NCI-H1930 (cell line): ENCODE measurements around the gene COMT.
"Not testable (repeated sequence)": the region's sequence is repeated elsewhere in the genome, so short reads cannot be mapped to it uniquely, and the experiment has no call there.

ENCODE experiments used
- DNase-seq, 2 experiments: peaks; one replicate each; lab custom pipeline; 2025; lab: John Stamatoyannopoulos, UW

The COMT gene

DNA sequence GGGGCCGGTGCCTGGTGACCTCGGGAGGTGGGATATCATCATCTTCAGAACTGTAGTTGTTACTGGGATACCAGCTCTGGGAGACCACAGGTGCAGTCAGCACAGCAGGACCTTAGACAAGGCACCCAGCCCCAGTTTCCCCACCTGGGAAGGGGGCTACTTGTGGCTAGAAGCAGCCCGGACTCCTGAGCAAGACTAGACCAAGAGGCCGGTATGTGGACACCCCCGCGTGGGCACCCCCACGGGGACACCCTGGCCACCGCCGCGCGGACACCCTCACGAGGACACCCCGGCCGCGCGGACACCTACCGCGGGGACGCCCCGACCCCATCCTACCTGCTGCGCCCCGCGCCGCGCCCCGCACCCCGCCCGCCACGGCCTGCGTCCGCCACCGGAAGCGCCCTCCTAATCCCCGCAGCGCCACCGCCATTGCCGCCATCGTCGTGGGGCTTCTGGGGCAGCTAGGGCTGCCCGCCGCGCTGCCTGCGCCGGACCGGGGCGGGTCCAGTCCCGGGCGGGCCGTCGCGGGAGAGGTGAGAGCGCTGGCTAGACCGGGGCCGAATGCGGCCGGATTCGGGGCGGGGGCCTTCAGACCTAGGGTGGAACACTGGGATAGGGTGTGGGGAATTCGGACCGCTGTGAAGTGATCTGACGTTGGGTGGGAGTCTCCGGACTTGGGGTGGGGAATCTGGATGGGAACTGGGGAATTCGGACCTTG lies at the start of gene COMT, which contains the start of gene TXNRD2:
Gene COMT (plus strand): TSS at position 408 of the 718 bp plus-strand sequence. CDS start 20,755 bp downstream, outside the sequence.
Gene TXNRD2 (minus strand): TSS at position 454 of the 718 bp plus-strand sequence. CDS start 15 bp downstream, at position 439.
- peak; percentile 16 to 53 for DNase-seq

DNA sequence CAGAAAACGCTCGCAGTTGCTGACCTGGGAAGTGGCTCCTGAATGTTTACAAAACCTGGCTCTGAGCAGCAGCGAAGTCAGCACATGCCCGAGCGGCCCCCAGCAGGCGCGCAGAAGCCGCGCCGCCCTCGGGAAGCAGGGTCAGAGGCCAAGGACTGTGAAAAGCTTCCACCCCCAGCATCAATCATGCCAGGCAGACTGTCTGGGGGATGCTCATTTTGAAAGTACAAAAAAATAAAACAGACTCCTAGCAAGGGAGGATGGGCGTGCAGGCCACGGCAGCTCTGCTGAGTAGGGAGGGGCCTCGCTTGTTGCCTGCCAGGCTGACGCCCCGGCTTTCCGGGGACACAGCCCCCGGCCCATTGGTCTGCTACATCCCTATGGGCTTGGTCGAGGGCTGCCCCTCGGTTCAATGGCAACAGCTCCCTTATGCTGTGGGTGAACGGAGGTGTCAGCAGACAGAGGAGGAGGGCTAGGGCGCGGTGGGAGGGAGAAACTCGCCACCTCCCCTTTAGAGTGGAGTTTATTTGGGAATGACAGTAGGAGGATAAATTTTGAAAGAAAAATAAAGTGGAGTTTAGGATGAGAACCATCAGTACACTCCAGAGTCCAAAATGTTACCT lies 49.2 kb upstream of the COMT start:
- DNase-seq = no peak

DNA sequence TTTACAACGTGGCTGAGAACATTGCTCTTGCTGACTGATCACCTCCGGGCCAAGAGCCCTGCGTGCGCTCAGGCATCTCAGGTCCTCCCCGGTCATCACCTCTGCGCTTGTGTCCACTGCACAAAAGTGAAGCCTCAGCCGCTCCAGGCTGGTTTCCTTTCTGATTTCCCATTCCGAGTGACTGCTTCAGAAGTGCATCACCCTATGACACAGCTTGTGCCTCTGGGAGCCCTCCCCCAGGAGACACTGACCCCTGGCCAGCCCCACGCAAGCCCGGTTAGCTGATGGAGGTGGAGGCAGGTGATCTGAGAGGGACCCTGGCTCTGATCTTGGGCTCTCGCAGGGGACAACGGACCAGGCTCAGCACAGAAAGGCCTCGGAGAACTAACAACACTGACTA lies 48.6 kb upstream of the COMT start:
- no peak for DNase-seq

DNA sequence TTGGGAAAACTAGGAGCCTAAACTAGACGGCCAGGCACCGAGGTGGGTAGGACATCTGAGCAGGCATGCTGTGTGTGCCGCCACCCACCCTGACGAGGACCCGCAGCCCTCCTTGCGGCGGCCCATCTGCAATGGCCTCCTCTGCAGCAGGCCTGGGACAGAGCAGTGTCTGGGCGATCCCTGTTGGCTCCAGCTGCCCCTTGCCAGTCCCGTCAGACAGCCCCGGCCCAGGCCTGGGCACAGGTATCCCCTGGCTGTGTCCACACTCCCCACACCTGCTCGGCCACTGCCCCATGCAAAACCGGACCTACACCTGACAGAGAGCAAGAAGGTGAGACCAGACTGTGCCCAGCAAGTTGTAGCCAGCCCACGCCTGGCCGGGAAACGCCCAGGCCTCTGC lies 48.2 kb upstream of the COMT start:
- DNase-seq = no peak

DNA sequence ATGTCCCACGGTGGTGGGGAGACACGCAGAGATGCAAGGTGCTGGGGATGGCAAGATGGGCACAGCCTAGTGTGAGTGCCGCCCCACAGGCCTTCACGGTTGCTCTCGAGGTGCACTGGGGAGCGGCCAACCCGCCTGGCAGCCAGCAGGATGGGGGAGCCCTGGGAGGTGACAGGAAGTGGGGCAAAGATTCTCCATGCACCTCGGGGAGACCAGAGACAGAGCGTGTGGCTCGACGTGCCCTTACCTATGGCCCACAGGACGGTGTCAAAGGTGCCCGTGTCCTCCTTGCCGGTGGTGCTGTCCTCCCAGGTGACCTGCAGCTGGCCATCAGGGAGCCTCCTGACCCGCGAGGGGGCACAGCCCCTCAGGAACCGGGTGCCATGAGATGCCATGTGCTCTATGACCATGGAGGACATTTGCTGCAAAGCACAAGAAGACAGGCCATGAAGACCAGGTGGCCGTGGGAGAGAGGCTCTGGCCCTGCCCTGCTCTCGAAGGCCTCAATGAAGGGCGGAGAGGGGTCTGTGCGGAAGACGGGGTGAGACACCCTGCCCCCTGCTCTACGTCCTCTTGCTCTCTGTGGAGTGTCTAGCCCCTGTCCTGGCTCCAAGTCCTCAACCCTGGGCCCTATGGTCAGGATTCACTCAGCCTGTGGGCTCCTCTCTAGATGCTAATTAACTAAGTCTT lies 46.3 kb upstream of the COMT start:
- DNase-seq = no peak

DNA sequence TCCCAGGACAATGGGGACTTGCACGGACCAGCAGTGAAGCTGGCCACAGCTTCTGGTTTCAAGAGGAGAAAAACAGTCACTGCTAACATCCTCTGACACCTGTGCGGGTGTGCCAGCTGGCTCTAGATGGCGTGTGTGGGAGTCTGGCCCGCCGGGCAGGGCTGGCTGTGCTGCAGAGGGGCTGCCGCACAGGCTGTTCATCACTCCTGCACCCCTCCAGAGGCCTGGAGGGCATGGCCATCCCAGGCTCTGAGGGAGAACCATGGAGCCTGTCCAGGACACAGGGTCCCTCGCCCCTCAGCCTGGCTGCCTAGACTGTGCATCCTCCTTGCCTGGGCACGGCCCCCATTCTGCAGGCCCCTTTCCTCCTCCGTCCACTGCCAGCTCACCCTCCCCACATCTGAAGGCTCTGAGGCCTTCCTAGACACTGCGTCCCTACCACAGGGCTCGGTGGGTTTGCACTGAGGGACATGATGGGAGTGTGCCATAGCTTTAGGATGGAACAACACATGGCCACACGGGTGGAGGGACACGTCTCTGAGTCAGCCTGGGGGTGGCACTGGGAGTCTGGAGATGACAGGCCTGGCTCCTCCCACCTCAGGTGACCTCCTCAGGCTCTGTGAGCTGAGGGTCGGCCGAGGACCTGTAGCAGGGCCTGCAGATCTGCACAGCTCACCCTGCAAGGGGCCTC lies 44.8 kb upstream of the COMT start:
- DNase-seq = no peak

DNA sequence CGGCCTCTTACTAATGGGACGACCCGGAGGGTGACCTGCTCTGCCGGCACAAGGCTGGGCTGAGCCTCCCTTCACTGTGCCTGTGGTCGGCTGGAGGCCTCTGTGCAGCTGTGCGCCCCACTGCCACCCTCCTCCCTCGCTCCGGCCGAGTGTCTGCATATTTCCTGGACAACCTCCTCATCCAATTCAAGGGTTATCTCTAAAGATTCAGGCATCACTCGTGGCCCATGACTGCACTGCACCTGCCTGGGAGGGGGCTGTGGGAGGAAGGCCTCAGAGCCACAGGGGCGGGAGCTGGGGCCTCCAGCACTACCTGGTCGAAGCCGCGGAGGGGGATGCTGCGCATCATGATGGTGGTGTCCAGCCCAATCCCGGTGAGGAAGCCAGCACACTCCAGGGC lies 43.8 kb upstream of the COMT start:
- no peak for DNase-seq

DNA sequence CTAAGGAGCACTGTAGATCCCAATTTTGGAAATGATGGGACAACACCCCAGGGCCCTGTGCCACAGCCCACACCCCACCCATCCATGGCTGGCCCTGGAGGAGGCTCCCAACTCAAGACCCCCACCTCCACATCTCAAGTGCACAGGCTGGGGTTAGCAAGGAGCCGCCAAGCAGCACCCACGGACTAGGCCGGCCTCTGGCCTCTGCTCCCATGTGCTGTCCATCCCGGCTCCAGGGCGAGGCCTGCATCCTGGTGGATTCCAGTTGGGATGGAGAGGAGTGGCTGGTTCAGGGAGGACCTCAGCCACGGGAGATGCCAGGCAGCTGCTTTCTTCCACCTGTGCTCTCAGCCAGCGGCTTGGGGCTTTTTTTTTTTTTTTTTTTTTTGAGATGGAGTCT lies 43.4 kb upstream of the COMT start:
- DNase-seq = no peak

DNA sequence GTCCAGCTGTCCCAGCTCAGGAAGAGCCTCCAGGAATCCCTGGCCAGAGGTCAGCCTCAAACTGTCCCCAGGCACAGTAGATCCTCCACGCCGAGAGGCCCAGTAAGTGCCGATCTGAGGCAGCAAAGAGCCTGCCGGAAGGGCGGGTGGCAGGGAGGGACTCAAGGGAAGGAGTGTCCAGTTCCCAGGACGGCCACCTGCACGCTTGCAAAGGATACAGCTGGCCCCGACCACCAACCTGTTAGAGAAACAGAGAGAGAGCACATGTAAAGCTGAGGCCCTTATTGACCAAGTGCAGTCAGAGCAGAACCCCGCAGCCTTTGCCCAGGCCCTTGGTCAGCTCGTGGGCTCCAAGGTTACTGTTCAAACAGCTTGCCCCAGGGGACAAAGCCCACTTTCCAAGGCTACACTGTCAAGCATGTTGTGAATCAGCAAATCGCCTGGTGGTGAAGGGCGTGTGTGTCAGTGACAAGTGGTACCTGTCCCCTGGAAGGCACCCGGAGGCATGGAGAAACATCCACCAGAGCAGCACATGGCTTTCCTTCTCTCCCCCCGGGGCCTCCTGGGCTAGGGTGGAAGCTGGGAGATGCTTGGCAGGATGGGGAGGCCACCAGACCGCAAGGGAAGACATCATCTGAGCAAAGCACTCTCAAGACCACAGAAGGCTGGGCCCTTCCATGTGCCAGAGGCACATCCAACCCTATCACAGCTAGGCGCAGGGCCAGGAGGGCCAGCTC lies 42.6 kb upstream of the COMT start:
- DNase-seq = no peak

DNA sequence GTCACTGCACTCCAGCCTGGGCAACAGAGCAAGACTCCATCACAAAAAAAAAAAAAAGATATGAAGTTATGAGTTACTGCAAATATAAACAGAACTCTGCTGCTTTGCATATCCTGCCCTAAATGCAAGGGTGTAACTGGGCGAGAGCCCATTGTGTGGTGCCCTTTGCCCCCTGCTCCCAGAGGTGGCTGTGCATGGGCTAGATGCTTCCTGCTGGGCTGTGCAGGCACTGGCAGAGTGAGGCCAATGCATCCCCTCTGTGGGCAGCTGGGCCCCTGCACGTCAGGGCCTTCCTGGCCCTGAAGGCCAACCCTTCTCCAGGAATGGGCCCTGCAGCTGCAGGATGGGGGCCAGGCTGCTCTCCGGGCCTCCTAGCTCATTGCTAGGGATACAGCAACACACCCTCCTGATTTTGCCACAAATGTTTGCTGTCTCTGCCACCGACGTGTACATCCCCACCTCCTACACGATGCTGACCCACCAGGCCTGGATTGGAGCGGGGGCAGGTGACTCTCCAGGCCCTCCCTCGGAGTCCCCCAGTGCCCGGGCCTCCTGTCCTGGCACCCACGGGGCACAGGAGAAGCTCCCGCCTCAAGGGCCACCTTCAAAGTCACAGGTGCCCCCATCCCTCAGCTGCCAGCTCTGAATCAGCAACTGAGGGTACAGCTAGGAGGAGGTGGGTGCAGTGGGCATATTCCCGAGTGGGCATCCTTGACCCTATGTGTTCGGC lies 40.7 kb upstream of the COMT start:
- DNase-seq = no peak

DNA sequence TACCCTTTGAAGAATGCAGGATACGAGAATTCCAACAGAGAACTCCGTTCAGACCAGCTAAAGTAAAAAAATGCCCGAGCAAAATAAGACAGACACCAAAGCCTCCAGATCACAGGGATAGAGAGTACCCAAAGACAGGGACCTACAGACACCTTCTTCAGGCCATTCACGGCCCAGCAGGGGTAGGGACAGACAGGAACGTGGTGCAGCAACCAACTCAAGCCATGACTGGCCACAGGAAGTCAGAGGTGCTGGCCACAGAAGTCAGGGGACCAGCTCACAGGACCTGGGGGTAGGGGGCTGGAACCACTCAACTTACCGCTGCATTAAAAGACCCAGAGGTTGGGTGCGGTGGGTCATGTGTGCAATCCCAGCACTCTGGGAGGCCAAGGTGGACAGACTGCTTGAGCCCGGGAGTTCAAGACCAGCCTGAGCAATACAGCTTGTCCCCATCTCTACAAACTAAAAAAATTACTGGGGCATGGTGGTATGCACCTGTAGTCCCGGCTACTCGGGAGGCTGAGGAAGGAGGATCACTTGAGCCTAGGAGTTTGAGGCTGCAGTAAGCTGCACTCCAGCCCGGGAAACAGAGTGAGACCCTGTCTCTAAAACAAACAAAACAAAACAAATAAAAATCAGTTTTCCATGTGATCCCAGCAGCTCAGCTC lies 39.9 kb upstream of the COMT start:
- DNase-seq = no peak

DNA sequence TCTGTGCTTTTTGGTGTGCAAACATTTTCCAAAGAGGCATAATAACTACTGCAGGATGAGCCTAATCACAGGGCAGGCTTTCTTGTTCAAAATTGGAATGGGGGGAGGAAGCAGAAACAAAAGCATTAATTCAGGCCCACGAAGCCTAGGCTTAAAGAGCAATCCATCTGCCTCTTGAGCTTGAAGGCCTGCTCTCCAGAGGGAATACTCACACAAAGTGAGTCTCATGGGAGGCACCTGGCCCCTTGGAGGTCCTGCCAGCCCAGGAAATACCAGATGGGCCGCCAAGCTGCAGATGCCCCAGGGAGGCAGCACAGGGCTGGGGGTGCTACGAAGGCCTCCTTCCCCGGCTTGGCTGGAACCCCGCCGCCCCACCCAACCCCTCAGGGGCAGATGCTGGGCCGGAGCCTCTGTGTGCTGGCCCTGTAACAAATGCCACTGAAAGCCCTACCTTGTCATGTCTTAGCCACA lies 39.3 kb upstream of the COMT start:
- DNase-seq = no peak

DNA sequence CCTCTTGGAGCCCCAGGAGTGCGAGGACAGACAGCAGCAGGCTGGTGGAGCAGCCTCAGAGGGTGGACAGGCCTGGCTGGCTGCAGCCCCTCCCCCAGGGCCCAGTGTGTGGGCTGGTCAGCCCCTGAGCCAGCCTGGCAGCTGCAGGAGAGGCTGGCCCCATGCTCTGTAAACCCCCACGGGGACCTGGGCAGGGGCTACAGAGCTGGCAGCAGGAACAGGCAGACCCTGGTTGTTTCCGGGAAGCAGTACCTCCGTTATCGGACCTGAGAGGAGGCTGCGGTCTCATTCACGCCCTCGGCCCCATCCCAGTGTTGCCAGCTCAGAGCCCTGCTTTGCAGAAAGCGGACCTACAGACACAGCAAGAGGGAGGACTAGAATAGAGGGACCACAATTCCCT lies 38.5 kb upstream of the COMT start:
- no peak for DNase-seq

DNA sequence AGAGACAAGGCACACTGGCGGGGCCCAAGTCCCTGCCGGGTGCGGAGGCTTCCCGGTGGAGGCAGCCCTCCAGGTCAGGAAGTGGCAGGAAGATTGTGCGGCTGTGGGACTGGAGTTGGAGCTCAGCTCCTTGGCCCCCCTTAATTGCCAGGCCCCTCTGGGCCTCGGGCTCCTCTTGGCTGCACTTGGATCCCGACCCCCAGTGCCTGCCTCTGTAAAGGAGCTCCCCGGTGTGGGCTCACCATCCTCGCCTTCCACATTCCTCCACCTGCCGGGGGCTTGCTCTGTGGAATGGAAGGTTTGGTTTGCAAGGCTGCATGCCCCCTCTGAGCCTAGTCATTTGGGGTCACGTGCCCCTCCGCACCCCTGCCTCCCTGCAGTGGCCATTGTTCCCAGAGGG lies 38.1 kb upstream of the COMT start:
- DNase-seq = no peak

DNA sequence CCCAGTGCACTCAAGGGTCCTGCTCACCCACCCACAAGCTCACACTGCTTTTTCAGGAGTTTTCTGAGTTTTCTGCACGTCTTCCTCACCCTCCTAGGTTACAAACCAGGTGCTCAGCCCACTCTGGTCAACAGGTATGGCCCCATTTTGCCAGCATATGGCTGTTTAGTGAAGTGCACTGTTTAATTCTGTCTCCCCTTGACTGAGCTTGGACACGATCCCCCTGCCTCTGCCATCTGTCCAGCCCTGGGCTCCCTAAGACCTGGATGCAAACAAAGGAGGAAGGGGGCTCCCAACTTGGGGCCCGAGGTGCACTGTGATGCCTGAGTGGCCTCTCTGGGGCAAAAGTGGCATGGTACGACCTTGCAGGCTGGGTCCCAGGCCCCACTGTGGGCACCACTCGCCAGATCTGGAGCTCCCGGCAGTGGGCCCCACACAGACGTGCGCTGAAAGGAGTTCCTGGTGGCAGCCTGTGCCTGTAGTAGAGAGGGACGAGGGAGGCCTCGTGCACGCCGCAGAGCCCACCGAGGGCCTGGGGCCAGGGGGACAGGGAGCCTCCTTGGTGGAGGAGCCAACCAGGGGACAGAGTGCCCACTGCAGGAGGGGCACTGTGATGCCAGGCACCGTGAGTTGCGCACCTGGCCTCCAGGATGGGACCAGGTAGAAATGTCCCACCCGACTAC lies 37.3 kb upstream of the COMT start:
- no peak for DNase-seq

DNA sequence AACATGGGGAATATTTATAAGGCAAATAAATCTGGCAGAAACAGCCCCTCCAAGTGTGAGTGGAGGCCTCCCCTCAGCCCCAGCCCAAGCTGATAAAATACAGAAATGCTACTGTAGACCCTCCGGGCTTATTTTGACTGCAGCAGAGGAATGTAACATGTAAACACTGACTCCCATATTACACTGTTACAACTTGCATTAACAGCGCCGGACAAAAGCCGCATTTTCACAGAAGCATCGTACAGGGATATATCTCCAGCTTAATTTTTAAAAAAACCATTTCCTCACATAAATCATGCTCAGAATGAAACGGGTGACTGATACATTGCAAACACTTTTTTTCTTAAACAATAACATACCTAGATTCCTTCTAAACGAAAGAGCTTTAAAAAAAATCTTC lies 36.6 kb upstream of the COMT start:
- DNase-seq = no peak

DNA sequence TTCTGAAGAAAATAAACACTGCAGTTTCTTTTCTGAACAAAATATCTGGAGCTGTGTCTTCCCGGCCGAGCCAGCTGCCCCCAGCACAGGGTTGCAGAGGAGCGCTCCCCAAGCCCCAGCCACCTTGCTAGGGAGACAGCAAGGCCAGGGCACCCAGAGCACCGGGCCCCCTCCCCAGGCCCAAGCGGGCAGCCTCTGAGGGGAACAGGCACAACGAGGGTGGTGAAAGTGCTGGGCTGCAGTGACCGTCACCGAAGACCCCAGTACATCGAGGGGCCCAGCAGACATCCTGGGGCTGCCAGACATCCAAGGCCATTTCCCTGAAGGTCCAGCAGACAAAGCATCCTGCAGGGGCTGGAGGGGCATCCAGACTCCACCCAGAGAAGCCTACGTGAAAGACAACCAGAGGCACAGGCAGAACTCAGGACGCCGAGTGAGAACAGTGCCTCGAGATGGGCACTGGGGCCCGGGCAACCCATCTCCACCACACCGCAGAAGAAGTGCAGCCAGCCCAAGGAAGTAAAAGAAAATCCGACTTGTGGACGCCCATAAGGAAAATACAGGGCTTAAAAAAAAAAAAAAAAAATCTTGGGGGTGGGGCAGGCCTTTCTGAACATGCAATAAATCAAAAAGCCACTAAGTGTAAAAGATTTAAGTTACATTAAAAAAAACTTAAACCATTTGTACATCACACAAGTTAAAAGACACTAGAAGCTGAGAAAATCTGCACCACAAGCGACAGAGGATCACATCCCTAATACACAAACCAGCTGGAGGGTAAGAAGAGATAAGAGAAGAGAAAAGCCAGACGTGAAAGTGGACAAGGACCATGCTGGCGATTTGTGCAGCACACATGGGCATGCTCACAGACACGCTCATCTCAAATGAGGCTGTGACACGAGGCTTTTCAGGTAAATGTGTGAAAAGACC lies 36.0 kb upstream of the COMT start:
- DNase-seq = no peak

DNA sequence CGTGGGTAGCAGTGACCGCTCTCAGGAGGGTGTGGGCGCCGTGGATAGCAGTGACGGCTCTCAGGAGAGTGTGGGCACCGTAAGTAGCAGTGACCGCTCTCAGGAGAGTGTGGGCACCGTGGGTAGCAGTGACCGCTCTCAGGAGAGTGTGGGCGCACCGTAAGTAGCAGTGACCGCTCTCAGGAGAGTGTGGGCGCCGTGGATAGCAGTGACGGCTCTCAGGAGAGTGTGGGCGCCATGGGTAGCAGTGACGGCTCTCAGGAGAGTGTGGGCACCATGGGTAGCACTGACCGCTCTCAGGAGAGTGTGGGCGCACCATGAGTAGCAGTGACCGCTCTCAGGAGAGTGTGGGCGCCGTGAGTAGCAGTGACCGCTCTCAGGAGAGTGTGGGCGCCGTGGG lies 34.7 kb upstream of the COMT start:
- not testable (repeated sequence) for DNase-seq

DNA sequence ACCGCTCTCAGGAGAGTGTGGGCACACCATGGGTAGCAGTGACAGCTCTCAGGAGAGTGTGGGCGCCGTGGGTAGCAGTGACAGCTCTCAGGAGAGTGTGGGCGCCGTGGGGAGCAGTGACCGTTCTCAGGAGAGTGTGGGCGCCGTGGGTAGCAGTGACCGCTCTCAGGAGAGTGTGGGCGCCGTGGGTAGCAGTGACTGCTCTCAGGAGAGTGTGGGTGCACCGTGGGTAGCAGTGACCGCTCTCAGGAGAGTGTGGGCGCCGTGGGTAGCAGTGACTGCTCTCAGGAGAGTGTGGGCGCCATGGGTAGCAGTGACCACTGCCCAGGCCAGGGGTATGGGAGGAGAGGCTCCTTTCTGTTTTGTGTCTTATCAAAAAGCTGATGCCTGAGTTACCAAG lies 33.7 kb upstream of the COMT start:
- DNase-seq = not testable (repeated sequence)
